ENCODE measurements around the gene RHOC. TPM values are rescaled to one million over a fixed set of nuclear protein-coding genes. Genes with fewer than 3 reads are reported as not detected.

RHOC gene
- polyA plus RNA-seq, 1 of the 3 experiments (the other 2 are of a cell fraction), result 1,028 TPM

- no peaks in the 10 kb centered on the region for H3K27me3 ChIP-seq (ENCODE audit: insufficient read depth)
- ChIA-PET CTCF (interaction anchor here (0.8 to 6.2 kb wide), 15 partner anchors 8 to 351 kb away, joined by 3 to 51 read pairs (median 4); partner anchors contain the start of genes CTTNBP2NL, MOV10, PPM1J and ST7L), POLR2A (interaction anchor here (1.3 kb wide), 1 partner anchor 34 kb away, joined by 3 read pairs; the partner anchor contains the start of gene MOV10)
- H3K9me2 ChIP-seq, result no peaks in the 10 kb centered on the region
- peaks cover 11% of the 10 kb centered on the region for H4K20me1 ChIP-seq (ENCODE audit: insufficient read depth)
- no peaks in the 10 kb centered on the region for H3K9me3 ChIP-seq
- no peak overlapping the region for H3K4me2 ChIP-seq
- no peak overlapping the region for H3K9ac ChIP-seq
- no peak for DNase-seq
- H3K36me3 ChIP-seq (replicated peaks in 1 of 2; ENCODE audit: control insufficient read depth in 1 of 2, insufficient read depth in 2 of 2, low read length in 1 of 2), result peaks cover 3 to 8% of the 10 kb centered on the region in 2 experiments
- TF ChIP-seq GABPA (IDR thresholded peaks at IDR 0.05; ENCODE audit: low read depth) (no peak), ZBTB33 (IDR thresholded peaks at IDR 0.05; ENCODE audit: borderline replicate concordance, low read depth) (no peak), FOXM1 (IDR thresholded peaks at IDR 0.05; ENCODE audit: low read depth) (no peak), TEAD4 (IDR thresholded peaks at IDR 0.05; ENCODE audit: borderline replicate concordance, insufficient read depth) (no peak), USF2 (IDR thresholded peaks at IDR 0.05; ENCODE audit: borderline replicate concordance, low read depth, low read length) (no peak), YY1 (IDR thresholded peaks at IDR 0.05; ENCODE audit: low read depth) (no peak), GATA2 (CRISPR knock-in tag; IDR thresholded peaks at IDR 0.05) (no peak), RXRA (IDR thresholded peaks at IDR 0.05; ENCODE audit: borderline replicate concordance, low read depth) (no peak), FOSL2 (IDR thresholded peaks at IDR 0.05; ENCODE audit: borderline replicate concordance, low read depth) (no peak), TAF1 (IDR thresholded peaks at IDR 0.05; ENCODE audit: borderline replicate concordance, low read depth, low read length) (no peak), MXI1 (IDR thresholded peaks at IDR 0.05; ENCODE audit: low read depth, low read length) (no peak), NRF1 (IDR thresholded peaks at IDR 0.05; ENCODE audit: low read depth, low read length) (no peak), RCOR1 (IDR thresholded peaks at IDR 0.05; ENCODE audit: low read length) (no peak), TCF12 (IDR thresholded peaks at IDR 0.05) (no peak), JUND (IDR thresholded peaks at IDR 0.05) (no peak), RAD21 (IDR thresholded peaks at IDR 0.05; ENCODE audit: low read length) (no peak), MEF2A (IDR thresholded peaks at IDR 0.05; ENCODE audit: borderline replicate concordance, low read depth) (no peak), REST (IDR thresholded peaks at IDR 0.05; ENCODE audit: low read depth, low read length) (no peak)
- TF ChIP-seq, protein P1, sequence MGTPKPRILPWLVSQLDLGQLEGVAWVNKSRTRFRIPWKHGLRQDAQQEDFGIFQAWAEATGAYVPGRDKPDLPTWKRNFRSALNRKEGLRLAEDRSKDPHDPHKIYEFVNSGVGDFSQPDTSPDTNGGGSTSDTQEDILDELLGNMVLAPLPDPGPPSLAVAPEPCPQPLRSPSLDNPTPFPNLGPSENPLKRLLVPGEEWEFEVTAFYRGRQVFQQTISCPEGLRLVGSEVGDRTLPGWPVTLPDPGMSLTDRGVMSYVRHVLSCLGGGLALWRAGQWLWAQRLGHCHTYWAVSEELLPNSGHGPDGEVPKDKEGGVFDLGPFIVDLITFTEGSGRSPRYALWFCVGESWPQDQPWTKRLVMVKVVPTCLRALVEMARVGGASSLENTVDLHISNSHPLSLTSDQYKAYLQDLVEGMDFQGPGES (IDR thresholded peaks at IDR 0.05; ENCODE audit: low read depth, low read length), result no peak
- TF ChIP-seq, protein P2, sequence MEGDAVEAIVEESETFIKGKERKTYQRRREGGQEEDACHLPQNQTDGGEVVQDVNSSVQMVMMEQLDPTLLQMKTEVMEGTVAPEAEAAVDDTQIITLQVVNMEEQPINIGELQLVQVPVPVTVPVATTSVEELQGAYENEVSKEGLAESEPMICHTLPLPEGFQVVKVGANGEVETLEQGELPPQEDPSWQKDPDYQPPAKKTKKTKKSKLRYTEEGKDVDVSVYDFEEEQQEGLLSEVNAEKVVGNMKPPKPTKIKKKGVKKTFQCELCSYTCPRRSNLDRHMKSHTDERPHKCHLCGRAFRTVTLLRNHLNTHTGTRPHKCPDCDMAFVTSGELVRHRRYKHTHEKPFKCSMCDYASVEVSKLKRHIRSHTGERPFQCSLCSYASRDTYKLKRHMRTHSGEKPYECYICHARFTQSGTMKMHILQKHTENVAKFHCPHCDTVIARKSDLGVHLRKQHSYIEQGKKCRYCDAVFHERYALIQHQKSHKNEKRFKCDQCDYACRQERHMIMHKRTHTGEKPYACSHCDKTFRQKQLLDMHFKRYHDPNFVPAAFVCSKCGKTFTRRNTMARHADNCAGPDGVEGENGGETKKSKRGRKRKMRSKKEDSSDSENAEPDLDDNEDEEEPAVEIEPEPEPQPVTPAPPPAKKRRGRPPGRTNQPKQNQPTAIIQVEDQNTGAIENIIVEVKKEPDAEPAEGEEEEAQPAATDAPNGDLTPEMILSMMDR (IDR thresholded peaks at IDR 0.05), result no peak
- peaks cover 7% of the 10 kb centered on the region for H3F3A ChIP-seq (replicated peaks; ENCODE audit: insufficient read depth)
- H3K4me1 ChIP-seq (ENCODE audit: control insufficient read depth in 1 of 2, insufficient read depth in 2 of 2, low read depth in 1 of 2, low read length in 1 of 2), result peaks cover 10 to 29% of the 10 kb centered on the region in 2 experiments; a peak in 3 of 4 replicates
- H2AFZ ChIP-seq (ENCODE audit: low read depth), result no peak overlapping the region
- no peak overlapping the region for H3K4me3 ChIP-seq (ENCODE audit: low read depth in 2 of 2, low read length in 1 of 2)
- WGBS (ENCODE audit: low lambda C conversion rate), result 96% methylated on average over 3 of the region's 3 CpGs
- no peak overlapping the region for H3K27ac ChIP-seq (ENCODE audit: low read depth in 2 of 2, low read length in 1 of 2)
- peaks cover 33% of the 10 kb centered on the region for H3K79me2 ChIP-seq (ENCODE audit: insufficient read depth)
Measured at GRCh38 chr1:112708489-112708888, 1.6 kb upstream of the RHOC start.

All from SK-N-SH (cell line).